K562 (cell line): Measurements from ENCODE around the gene MID1IP1. TPM values are rescaled to one million over a fixed set of nuclear protein-coding genes. Genes with fewer than 3 reads are reported as not detected.

Experiments used
- BRD9 ChIP-seq: fragments of 450-650 bp; IDR thresholded peaks from 2 replicates; pipeline ENCODE4 v1.6.1; 2018; ENCODE audit warnings: low read depth; ENCODE audit not compliant: partially characterized antibody
- EWSR1 ChIP-seq: fragments of 450-650 bp; IDR thresholded peaks from 2 replicates; pipeline ENCODE4 v1.6.1; 2018; ENCODE audit warnings: borderline replicate concordance, mild to moderate bottlenecking, low read depth, moderate library complexity; ENCODE audit not compliant: partially characterized antibody
- FIP1L1 ChIP-seq: fragments of 200-400 bp; formaldehyde crosslinking; IDR thresholded peaks from 2 replicates; pipeline ENCODE4 v1.6.1; 2018; ENCODE audit warnings: mild to moderate bottlenecking, low read depth, low read length; ENCODE audit not compliant: poor library complexity, severe bottlenecking
- IRF2 ChIP-seq: sonication (generic); formaldehyde crosslinking; IDR thresholded peaks from 2 replicates; pipeline ENCODE4 v1.8.1; 2022; ENCODE audit warnings: mild to moderate bottlenecking, missing genetic modification reagents
- KLF6 ChIP-seq: fragments of 250-450 bp; sonication (Bioruptor Pico); IDR thresholded peaks from 2 replicates; pipeline ENCODE4 v1.4.0; 2020; ENCODE audit warnings: mild to moderate bottlenecking, moderate library complexity, borderline replicate concordance
- MCM7 ChIP-seq, 2 experiments: fragments of 450-650 bp; IDR thresholded peaks; 2 replicates each; pipeline ENCODE4 v1.6.1; 2016 to 2018
- MEF2A ChIP-seq: IDR thresholded peaks from 2 replicates; pipeline ENCODE4 v1.6.1; 2011; ENCODE audit warnings: low read depth, mild to moderate bottlenecking, low read length, moderate library complexity; ENCODE audit not compliant: control insufficient read depth
- MIER1 ChIP-seq: fragments of 450-650 bp; IDR thresholded peaks from 2 replicates; pipeline ENCODE4 v1.6.1; 2016; ENCODE audit warnings: antibody characterized with exemption, mild to moderate bottlenecking, low read depth
- NELFE ChIP-seq: IDR thresholded peaks from 2 replicates; pipeline ENCODE4 v1.6.1; 2011; ENCODE audit warnings: mild to moderate bottlenecking; ENCODE audit not compliant: insufficient read depth, insufficient read length
- NR1H2 ChIP-seq: sonication (generic); formaldehyde crosslinking; IDR thresholded peaks from 2 replicates; pipeline ENCODE4 v1.4.0; 2020; ENCODE audit warnings: mild to moderate bottlenecking, missing genetic modification reagents
- PCBP2 ChIP-seq: fragments of 200-400 bp; formaldehyde crosslinking; IDR thresholded peaks from 2 replicates; pipeline ENCODE4 v1.6.1; 2018; ENCODE audit warnings: low read length, low read depth, mild to moderate bottlenecking, moderate library complexity; ENCODE audit not compliant: poor library complexity, severe bottlenecking
- SNRNP70 ChIP-seq: fragments of 200-400 bp; formaldehyde crosslinking; optimal IDR thresholded peaks from 2 replicates; pipeline ENCODE3; 2017; ENCODE audit warnings: low read depth, low read length
- SPI1 ChIP-seq: IDR thresholded peaks from 2 replicates; pipeline ENCODE4 v1.6.1; 2011; ENCODE audit warnings: low read depth, low read length, control low read depth, borderline replicate concordance
- TFAM ChIP-seq: fragments of 250-450 bp; sonication (Bioruptor Pico); conservative IDR thresholded peaks from 2 replicates; pipeline ENCODE4 v1.5.0; 2021; ENCODE audit warnings: mild to moderate bottlenecking, moderate library complexity
- ZNF253 ChIP-seq: fragments of 250-450 bp; sonication (Bioruptor Pico); conservative IDR thresholded peaks from 2 replicates; pipeline ENCODE4 v1.6.1; 2021; ENCODE audit warnings: mild to moderate bottlenecking
- ZNF316 ChIP-seq: fragments of 450-650 bp; IDR thresholded peaks from 2 replicates; pipeline ENCODE4 v1.6.1; 2016
- ZNF583 ChIP-seq: fragments of 250-450 bp; sonication (Bioruptor Pico); IDR thresholded peaks from 2 replicates; pipeline ENCODE4 v1.4.0; 2020
- polyA plus RNA-seq, 8 experiments: library from polyadenylated mRNA; depleted of rRNA in 4 of 8; stranded (reverse) in 5 of 8; unstranded in 3 of 8; fragments of >200 nt; fragmentation: Nextera tagmentation in 2 of 8; fragmentation: Illumina TruSeq in 1 of 8; extraction: Ambion mirVana in 2 of 8; extraction: Trizol in 1 of 8; gene quantifications; 2 replicates each; pipeline versions ENCODE4 v1.2.1 to v1.2.3, GENCODE V29; 2011 to 2014; ENCODE audit warnings: inconsistent platforms in 1 of 8, missing spikeins in 1 of 8
- total RNA-seq, 7 experiments: library from RNA; depleted of rRNA in 6 of 7; stranded (reverse); fragments of >200 nt in 6 of 7; fragmentation: Illumina TruSeq in 2 of 7; extraction: Trizol in 2 of 7; gene quantifications; 2 replicates each; pipeline versions ENCODE4 v1.2.1 to v1.2.3, GENCODE V29; 2011 to 2021; ENCODE audit warnings: low replicate concordance in 1 of 7
- TF ChIP-seq, protein P1 (sequence below): sonication (generic); formaldehyde crosslinking; IDR thresholded peaks from 2 replicates; pipeline ENCODE4 v1.8.0; 2022; ENCODE audit warnings: missing genetic modification reagents, mild to moderate bottlenecking, borderline replicate concordance
- TF ChIP-seq, protein P2 (sequence below): sonication (generic); formaldehyde crosslinking; IDR thresholded peaks from 2 replicates; pipeline ENCODE4 v1.8.0; 2022; ENCODE audit warnings: missing genetic modification reagents, mild to moderate bottlenecking, moderate library complexity, borderline replicate concordance
- TF ChIP-seq, protein P3 (sequence below): fragments of 450-650 bp; IDR thresholded peaks from 2 replicates; pipeline ENCODE4 v1.6.1; 2014; ENCODE audit warnings: low read depth, mild to moderate bottlenecking, moderate library complexity, borderline replicate concordance
- TF ChIP-seq, protein P4 (sequence below): fragments of 250-450 bp; sonication (Bioruptor Pico); IDR thresholded peaks from 2 replicates; pipeline ENCODE4 v1.9.0; 2021; ENCODE audit warnings: mild to moderate bottlenecking, inconsistent platforms
- TF ChIP-seq, protein P5 (sequence below): fragments of 250-450 bp; sonication (Bioruptor Pico); IDR thresholded peaks from 2 replicates; pipeline ENCODE4 v1.6.1; 2021; ENCODE audit warnings: mild to moderate bottlenecking
- TF ChIP-seq, protein P6 (sequence below): fragments of 250-450 bp; sonication (Bioruptor Pico); IDR thresholded peaks from 2 replicates; pipeline ENCODE4 v1.4.0; 2020

Gene MID1IP1
- total and polyA plus RNA-seq, 9 of the 15 experiments (the other 6 are each of a cell fraction or from before 2014, with no cell fraction given), result 0.51 to 102 (median 27.5) TPM

DNA sequence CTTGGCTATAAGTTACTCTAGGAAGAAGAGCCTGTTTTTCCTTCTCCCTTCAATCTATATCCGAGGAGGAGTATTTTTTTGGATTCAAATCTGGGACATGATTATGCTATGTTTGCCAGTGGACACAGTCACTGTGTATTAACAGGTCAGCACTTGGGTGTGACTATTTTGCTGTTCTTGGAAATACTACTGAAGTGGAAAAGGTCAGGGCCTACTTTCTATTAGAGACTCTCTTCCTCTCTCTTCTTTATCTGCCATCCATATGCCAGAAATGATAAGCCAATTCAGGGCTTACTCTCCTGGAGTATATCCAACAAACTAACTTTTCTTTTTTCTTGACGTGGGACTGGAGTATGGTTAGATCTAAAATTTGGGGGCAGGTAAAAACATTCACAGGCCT is 40.5 kb downstream of the MID1IP1 start (continued):
- TF ChIP-seq, protein P1, sequence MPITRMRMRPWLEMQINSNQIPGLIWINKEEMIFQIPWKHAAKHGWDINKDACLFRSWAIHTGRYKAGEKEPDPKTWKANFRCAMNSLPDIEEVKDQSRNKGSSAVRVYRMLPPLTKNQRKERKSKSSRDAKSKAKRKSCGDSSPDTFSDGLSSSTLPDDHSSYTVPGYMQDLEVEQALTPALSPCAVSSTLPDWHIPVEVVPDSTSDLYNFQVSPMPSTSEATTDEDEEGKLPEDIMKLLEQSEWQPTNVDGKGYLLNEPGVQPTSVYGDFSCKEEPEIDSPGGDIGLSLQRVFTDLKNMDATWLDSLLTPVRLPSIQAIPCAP (CRISPR knock-in tag), result no peak
- TF ChIP-seq, protein P2, sequence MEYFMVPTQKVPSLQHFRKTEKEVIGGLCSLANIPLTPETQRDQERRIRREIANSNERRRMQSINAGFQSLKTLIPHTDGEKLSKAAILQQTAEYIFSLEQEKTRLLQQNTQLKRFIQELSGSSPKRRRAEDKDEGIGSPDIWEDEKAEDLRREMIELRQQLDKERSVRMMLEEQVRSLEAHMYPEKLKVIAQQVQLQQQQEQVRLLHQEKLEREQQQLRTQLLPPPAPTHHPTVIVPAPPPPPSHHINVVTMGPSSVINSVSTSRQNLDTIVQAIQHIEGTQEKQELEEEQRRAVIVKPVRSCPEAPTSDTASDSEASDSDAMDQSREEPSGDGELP (CRISPR knock-in tag), result no peak
- TF ChIP-seq IRF2, result no peak
- no peak for TF ChIP-seq SNRNP70
- no peak for TF ChIP-seq MEF2A
- no peak for TF ChIP-seq EWSR1
- no peak for TF ChIP-seq FIP1L1
- TF ChIP-seq ZNF316, result peak; percentile 35; the same call in 1 of the 2 replicates
- no peak for TF ChIP-seq BRD9
- no peak for TF ChIP-seq NR1H2 (CRISPR knock-in tag)
- TF ChIP-seq MIER1, result no peak
- TF ChIP-seq, protein P3, sequence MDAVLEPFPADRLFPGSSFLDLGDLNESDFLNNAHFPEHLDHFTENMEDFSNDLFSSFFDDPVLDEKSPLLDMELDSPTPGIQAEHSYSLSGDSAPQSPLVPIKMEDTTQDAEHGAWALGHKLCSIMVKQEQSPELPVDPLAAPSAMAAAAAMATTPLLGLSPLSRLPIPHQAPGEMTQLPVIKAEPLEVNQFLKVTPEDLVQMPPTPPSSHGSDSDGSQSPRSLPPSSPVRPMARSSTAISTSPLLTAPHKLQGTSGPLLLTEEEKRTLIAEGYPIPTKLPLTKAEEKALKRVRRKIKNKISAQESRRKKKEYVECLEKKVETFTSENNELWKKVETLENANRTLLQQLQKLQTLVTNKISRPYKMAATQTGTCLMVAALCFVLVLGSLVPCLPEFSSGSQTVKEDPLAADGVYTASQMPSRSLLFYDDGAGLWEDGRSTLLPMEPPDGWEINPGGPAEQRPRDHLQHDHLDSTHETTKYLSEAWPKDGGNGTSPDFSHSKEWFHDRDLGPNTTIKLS, result no peak
- TF ChIP-seq, protein P4, sequence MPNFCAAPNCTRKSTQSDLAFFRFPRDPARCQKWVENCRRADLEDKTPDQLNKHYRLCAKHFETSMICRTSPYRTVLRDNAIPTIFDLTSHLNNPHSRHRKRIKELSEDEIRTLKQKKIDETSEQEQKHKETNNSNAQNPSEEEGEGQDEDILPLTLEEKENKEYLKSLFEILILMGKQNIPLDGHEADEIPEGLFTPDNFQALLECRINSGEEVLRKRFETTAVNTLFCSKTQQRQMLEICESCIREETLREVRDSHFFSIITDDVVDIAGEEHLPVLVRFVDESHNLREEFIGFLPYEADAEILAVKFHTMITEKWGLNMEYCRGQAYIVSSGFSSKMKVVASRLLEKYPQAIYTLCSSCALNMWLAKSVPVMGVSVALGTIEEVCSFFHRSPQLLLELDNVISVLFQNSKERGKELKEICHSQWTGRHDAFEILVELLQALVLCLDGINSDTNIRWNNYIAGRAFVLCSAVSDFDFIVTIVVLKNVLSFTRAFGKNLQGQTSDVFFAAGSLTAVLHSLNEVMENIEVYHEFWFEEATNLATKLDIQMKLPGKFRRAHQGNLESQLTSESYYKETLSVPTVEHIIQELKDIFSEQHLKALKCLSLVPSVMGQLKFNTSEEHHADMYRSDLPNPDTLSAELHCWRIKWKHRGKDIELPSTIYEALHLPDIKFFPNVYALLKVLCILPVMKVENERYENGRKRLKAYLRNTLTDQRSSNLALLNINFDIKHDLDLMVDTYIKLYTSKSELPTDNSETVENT (CRISPR knock-in tag), result no peak
- no peak for TF ChIP-seq ZNF583 (CRISPR knock-in tag)
- TF ChIP-seq, protein P5, sequence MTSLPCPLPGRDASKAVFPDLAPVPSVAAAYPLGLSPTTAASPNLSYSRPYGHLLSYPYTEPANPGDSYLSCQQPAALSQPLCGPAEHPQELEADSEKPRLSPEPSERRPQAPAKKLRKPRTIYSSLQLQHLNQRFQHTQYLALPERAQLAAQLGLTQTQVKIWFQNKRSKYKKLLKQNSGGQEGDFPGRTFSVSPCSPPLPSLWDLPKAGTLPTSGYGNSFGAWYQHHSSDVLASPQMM (CRISPR knock-in tag), result no peak
- TF ChIP-seq SPI1, result peak; percentile 50; the same call in 1 of the 2 replicates
- no peak for TF ChIP-seq MCM7 (IDR thresholded peaks at IDR 0.05)
- no peak for TF ChIP-seq KLF6 (CRISPR knock-in tag)
- no peak for TF ChIP-seq NELFE
- no peak for TF ChIP-seq TFAM (CRISPR knock-in tag)
- TF ChIP-seq, protein P6, sequence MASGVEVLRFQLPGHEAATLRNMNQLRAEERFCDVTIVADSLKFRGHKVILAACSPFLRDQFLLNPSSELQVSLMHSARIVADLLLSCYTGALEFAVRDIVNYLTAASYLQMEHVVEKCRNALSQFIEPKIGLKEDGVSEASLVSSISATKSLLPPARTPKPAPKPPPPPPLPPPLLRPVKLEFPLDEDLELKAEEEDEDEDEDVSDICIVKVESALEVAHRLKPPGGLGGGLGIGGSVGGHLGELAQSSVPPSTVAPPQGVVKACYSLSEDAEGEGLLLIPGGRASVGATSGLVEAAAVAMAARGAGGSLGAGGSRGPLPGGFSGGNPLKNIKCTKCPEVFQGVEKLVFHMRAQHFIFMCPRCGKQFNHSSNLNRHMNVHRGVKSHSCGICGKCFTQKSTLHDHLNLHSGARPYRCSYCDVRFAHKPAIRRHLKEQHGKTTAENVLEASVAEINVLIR (CRISPR knock-in tag), result no peak
- no peak for TF ChIP-seq ZNF253
- no peak for TF ChIP-seq PCBP2
